Measurements from ENCODE around the gene KCNJ1. TPM values are rescaled to one million over a fixed set of nuclear protein-coding genes. Genes with fewer than 3 reads are reported as not detected.

KCNJ1 gene
- total RNA-seq (2014; rRNA removed; shearing (Covaris generic)) = not detected in 2 replicates

GRCh38 chr11:128867277-128867676 lies at the start of gene KCNJ1:
KCNJ1 (minus strand) TSS chr11:128867296; CDS start chr11:128840243, 27,053 bp downstream.
- DNase-seq (ENCODE audit: low spot score) = no peak

GRCh38 chr11:128916681-128917080 lies 49.6 kb upstream of the KCNJ1 start:
- no peak for DNase-seq (ENCODE audit: low spot score)

- no peak for DNase-seq (ENCODE audit: low spot score)
Observed at GRCh38 chr11:128916037-128916572, 49.0 kb upstream of the KCNJ1 start.

GRCh38 chr11:128915149-128915521 lies 48.0 kb upstream of the KCNJ1 start:
- DNase-seq (ENCODE audit: low spot score) = no peak

DNA sequence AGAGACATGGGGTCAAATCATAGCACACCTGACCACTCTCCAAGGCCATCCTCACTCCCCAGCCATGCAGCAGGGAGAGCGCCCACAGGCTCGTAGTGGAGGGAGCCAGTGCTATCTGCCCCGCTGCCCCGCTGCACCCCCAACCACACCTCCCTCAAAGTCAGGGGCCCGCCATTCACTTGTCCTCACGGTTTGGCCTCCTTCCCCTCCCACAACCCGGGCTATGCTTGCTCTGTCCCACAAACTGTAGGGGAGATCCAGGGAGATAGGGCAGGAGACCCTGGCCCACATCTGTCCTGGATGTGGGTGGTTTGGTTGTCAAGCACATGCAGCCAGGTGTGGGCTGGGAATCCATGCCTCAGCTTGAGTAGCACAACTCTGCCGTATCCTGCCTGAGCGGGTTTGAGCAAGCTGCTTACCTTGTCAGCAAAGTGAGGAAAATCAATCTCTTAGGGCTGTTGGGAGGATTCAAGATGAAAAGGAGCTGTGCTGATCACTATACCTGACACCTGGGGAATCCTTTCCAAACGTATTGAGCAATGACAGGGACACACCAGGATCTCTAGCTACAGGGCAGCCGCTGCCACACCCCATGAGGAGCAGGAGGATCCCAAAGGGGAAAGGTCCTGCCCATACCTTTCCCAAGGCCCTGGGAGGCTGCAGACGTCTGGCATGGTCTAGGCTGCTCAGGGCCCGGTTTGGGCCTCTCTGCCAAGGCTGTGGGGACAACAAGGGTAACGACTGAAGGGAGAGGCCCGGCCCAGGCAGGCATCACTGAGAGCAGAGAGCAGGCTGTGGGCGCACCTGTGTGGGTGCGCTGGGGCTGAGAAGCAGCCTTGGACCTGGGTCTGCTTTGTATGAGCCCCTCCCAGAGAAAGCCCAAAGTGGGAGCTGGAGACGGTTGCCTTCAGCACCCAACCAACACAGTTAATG lies 47.4 kb upstream of the KCNJ1 start:
- DNase-seq (ENCODE audit: low spot score) = no peak

DNA sequence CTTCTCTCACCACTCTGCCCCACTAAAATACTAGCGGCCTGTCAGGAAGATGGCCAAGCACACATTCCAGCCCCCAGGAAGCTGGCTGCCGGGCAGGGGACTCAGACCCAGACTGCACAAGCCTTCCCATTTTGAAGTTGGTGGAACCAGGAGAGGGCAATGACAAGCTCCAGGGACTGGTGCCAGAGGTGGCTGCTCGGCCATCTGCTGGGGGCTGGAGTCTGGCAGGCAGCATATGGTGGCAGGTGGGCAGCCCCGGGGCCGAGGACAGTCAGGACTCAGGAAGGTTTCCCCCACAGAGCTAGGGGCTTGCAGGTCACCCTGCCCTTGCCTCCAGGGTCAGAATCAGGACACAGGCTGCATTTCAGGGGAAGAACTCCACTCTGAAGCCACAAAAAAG lies 46.7 kb upstream of the KCNJ1 start:
- DNase-seq (ENCODE audit: low spot score) = no peak

DNA sequence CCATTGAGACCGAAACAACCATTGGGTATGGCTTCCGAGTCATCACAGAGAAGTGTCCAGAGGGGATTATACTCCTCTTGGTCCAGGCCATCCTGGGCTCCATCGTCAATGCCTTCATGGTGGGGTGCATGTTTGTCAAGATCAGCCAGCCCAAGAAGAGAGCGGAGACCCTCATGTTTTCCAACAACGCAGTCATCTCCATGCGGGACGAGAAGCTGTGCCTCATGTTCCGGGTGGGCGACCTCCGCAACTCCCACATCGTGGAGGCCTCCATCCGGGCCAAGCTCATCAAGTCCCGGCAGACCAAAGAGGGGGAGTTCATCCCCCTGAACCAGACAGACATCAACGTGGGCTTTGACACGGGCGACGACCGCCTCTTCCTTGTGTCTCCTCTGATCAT lies 44.6 kb upstream of the KCNJ1 start:
- DNase-seq (ENCODE audit: low spot score) = no peak

DNA sequence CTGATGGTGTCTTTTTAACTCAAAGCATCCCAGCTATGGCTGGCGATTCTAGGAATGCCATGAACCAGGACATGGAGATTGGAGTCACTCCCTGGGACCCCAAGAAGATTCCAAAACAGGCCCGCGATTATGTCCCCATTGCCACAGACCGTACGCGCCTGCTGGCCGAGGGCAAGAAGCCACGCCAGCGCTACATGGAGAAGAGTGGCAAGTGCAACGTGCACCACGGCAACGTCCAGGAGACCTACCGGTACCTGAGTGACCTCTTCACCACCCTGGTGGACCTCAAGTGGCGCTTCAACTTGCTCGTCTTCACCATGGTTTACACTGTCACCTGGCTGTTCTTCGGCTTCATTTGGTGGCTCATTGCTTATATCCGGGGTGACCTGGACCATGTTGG lies 44.1 kb upstream of the KCNJ1 start:
- DNase-seq (ENCODE audit: low spot score) = no peak

- DNase-seq (ENCODE audit: low spot score) = no peak
Observed at GRCh38 chr11:128910576-128910975, 43.5 kb upstream of the KCNJ1 start.

DNA sequence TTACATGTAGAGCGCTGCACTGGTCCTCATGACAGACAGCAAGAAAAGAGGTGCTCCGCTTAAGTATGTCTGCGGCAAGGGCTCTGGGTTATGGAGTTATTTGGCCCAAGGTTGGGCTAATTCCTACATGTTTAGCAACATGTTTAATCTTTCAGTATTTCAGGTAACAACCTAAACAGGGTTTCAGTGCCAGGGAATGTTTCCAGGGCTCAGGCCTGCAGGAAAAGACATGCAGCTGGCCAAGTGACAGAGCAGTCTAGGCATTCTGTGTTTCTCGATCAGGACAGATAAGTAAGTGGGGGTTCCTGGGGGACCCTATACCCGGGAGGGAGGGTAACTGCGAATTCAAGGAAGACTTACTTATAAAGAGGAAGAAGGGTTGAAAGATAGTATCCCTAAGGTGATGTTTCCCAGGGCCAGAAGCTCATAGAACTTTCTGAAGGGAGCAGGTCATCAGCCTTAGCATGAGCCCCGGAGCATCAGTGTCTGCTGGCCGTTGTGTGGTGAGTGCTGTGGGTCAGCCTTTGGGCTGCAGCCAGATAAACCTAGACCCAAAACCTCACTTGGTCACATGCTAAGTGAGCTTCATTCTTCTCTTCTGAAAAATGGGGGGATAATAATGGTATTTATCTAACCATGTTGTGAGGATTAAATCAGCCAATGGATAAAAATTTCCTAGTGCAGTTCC lies 42.5 kb upstream of the KCNJ1 start:
- DNase-seq (ENCODE audit: low spot score) = no peak

- peak; percentile 77 for DNase-seq (ENCODE audit: low spot score)
Observed at GRCh38 chr11:128908391-128909246, 41.5 kb upstream of the KCNJ1 start.

GRCh38 chr11:128907585-128907984 lies 40.5 kb upstream of the KCNJ1 start:
- DNase-seq (ENCODE audit: low spot score) = no peak

GRCh38 chr11:128906185-128907050 lies 39.3 kb upstream of the KCNJ1 start:
- no peak for DNase-seq (ENCODE audit: low spot score)

- DNase-seq (ENCODE audit: low spot score) = peak; percentile 45
Observed at GRCh38 chr11:128905345-128906184, 38.5 kb upstream of the KCNJ1 start.

DNA sequence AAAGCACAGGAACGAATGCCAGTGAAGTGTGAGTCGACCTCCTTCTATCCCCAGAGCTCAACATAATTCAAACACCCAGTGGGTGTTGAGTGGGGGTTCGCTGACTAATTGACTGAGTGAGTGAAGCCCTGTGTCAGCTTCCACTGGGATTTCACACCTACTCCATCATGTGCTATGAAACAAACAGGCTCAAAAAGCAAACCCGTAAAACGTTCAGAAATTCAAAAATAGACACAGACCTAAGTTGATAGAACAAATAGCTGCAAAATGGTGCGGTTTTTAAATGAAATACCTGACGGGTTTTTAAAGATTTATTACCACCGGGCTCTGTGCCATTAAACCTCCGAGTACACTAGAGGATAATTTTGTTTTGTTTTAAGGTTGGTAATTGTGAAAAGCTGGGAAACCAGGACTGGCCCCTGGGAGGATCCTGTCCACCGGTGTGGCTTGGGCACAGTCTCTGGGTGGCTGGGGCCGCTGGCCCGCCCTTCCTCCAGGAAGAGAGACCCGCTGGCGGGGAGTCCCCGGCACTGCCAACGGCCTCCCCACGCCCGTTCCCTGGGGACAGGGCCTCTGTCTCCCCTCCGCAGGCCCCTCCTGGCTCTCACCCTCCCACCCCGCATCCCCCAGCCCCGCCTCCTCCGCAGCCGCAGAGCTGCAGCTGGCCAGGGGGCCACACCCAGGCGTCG lies 37.7 kb upstream of the KCNJ1 start:
- DNase-seq (ENCODE audit: low spot score) = peak; percentile 63

DNA sequence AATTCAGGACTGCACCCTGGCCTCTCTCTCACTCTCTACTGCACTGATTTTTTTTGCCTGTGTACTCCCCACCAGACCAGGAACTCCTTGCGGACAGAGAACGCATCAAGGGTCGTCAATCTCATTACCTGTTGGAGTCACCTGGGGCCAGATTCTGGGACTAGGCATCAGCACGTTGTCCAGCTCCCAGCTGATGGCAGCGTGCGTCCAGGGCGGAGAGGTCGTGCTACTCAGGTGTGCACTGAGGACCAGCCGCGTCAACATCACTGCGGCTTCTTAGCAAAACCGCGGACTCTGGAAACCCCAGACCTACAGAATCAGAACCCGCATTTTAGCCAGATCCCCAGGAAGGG lies 37.2 kb upstream of the KCNJ1 start:
- no peak for DNase-seq (ENCODE audit: low spot score)

GRCh38 chr11:128903248-128904061 lies 36.4 kb upstream of the KCNJ1 start:
- DNase-seq (ENCODE audit: low spot score) = peak; percentile 52

- DNase-seq (ENCODE audit: low spot score) = no peak
Observed at GRCh38 chr11:128902515-128903066, 35.5 kb upstream of the KCNJ1 start.

All from A172 (cell line).